ENCODE measurements around the gene ZFP36L2.

DNA sequence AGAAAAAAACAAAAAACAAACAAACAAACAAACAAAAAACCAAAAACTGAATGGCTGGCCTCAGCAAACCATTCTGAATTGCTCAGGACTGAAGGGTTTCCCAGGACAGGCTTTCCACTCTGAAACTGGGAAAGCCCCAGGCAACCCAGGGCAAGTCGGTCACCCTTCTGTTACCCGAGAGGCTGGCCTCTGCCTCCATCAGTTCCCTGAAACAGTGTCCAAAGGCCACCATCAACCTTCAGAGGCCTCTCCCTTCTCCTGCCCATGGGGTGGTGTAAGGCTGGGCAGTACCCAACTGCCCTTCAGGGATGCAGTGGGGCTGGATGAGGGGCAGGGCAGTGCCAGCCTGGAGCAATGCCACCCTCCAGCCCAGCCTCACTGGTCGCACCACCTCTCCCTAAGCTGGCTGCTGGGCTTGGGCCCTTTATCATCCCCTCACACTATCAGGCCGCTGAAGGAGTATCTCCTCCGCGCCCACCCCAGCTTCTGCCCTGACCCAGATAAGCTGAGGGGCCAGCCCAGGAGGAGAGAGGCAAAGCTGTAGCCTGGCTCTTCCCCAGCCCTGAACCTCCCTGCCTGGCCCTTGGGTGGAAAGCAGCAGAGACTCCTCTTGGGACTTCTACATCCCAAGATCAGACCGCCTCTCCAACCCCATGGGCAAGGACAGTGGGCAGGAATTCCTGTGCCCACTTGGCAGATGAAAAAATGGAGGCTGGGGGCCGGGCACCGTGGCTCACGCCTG lies 35.9 kb downstream of the ZFP36L2 start:
- no peak for TF ChIP-seq CTCF (IDR thresholded peaks at IDR 0.05)
- no peak for TF ChIP-seq POLR2A (IDR thresholded peaks at IDR 0.05)
